ENCODE measurements around the gene STX10. TPM values are rescaled to one million over a fixed set of nuclear protein-coding genes. Genes with fewer than 3 reads are reported as not detected.

Gene STX10
- total and polyA plus RNA-seq, 2 of the 4 experiments (the other 2 are of a cell fraction): 64.9 to 82.0 TPM

- peak overlapping the region; percentile 21 for H3K9ac ChIP-seq (ENCODE audit: low read depth, low read length)
- H2AK9ac ChIP-seq (replicated peaks; ENCODE audit: low read depth, low read length, poor library complexity): peak overlapping the region; percentile 93
- peak overlapping the region; percentile 69 for H3K4me3 ChIP-seq (ENCODE audit: insufficient read depth, low read depth, low read length)
- CTCF ChIA-PET: interaction anchor here (1.3 kb wide), 1 partner anchor 152 kb away, joined by 3 read pairs; no protein-coding TSS in a partner anchor
- peaks cover 35% of the 10 kb centered on the region for H4K20me1 ChIP-seq (ENCODE audit: insufficient read depth, low read length)
- peaks cover 0 to 69% of the 10 kb centered on the region in 2 experiments; a peak in 3 of 4 replicates for H3K79me1 ChIP-seq (ENCODE audit: low read depth in 1 of 2, low read length in 2 of 2)
- H3K27ac ChIP-seq (ENCODE audit: insufficient read depth, low read length): no peak overlapping the region
- peak overlapping the region; percentile 78; the same call in 1 of the 2 replicates for H4K5ac ChIP-seq (ENCODE audit: low read depth, low read length)
- peak overlapping the region; percentile 73 for H2BK5ac ChIP-seq (ENCODE audit: low read depth, low read length, poor library complexity, severe bottlenecking)
- peak overlapping the region; percentile 41 for H2AK5ac ChIP-seq (ENCODE audit: low read depth, low read length)
- H3K9me3 ChIP-seq (ENCODE audit: control insufficient read depth, insufficient read depth, low read length): no peaks in the 10 kb centered on the region
- H3K4ac ChIP-seq (ENCODE audit: low read depth, low read length): peak overlapping the region; percentile 90; the same call in 1 of the 2 replicates
- DNase-seq: no peak
- peaks cover 14% of the 10 kb centered on the region for H3K36me3 ChIP-seq (ENCODE audit: control insufficient read depth, insufficient read depth, low read length)
- intact Hi-C loops (cut with micrococcal nuclease) (loop anchor here (5.0 kb wide), 1 partner anchor 145 kb away; no protein-coding TSS in a partner anchor), in situ Hi-C loops (cut with MboI; ENCODE audit: low sequenced_read_pairs) (no loop called here), dilution Hi-C loops (cut with HindIII; ENCODE audit: low sequenced_read_pairs, unreplicated experiment) (no loop called here)
- H3K4me1 ChIP-seq (ENCODE audit: control insufficient read depth, insufficient read depth, low read length): peaks cover 25% of the 10 kb centered on the region
- H3K23ac ChIP-seq (ENCODE audit: low read depth, low read length): peak overlapping the region; percentile 79; the same call in 1 of the 2 replicates
- peak overlapping the region; percentile 20; the same call in 1 of the 2 replicates for H3K56ac ChIP-seq (ENCODE audit: extremely low read depth, insufficient read depth, low read length)
- peaks cover 26% of the 10 kb centered on the region for H3K9me1 ChIP-seq (ENCODE audit: insufficient read depth, low read length)
- no peak for TF ChIP-seq RAD21 (IDR thresholded peaks at IDR 0.05; ENCODE audit: low read length)
- no peak for TF ChIP-seq BHLHE40 (IDR thresholded peaks at IDR 0.05; ENCODE audit: low read depth, low read length)
- no peak for TF ChIP-seq CEBPB (IDR thresholded peaks at IDR 0.05; ENCODE audit: low read depth, low read length)
- no peak for TF ChIP-seq USF2 (IDR thresholded peaks at IDR 0.05; ENCODE audit: low read depth, low read length)
- TF ChIP-seq ELK1 (IDR thresholded peaks at IDR 0.05; ENCODE audit: borderline replicate concordance, low read depth, low read length): no peak
- no peak for TF ChIP-seq MAFK (IDR thresholded peaks at IDR 0.05; ENCODE audit: low read depth, low read length)
- no TSS peak for BruUV-seq (replicated peaks)
- no peak overlapping the region for H3K18ac ChIP-seq (ENCODE audit: low read depth, low read length)
- H2BK15ac ChIP-seq (ENCODE audit: low read depth, low read length): no peak overlapping the region; the same call in 2 of the 3 replicates
- 0 out of 2 replicates have a peak overlapping the region, but pooled peaks have one; percentile 42 for H4K91ac ChIP-seq (ENCODE audit: insufficient read depth, low read depth, low read length)
- no peaks in the 10 kb centered on the region for H3K27me3 ChIP-seq (ENCODE audit: control insufficient read depth, insufficient read depth, low read length)
- WGBS, 2 experiments (ENCODE audit: extremely low coverage in 2 of 2, insufficient read length in 1 of 2): 24% methylated on average over 9 of the region's 20 CpGs; no CpG with 5 or more reads in 1 of the 2 experiments
- H2BK120ac ChIP-seq (ENCODE audit: low read depth, low read length): no peak overlapping the region; the same call in 1 of the 2 replicates
- peak overlapping the region; percentile 91 for H2AFZ ChIP-seq (replicated peaks; ENCODE audit: low read length, poor library complexity)
- POLR2A ChIA-PET (ENCODE audit: unreplicated experiment): interaction anchor here (0.6 kb wide), 1 partner anchor 1279 kb away, joined by 4 read pairs; no protein-coding TSS in a partner anchor
- H2BK20ac ChIP-seq (ENCODE audit: low read depth, low read length): peak overlapping the region; percentile 66; the same call in 1 of the 2 replicates
- peak overlapping the region; percentile 90 for H3K4me2 ChIP-seq (ENCODE audit: low read depth, low read length)
- ATAC-seq (ENCODE audit: low read depth): no peak
- H3K14ac ChIP-seq (replicated peaks; ENCODE audit: low read depth, low read length): peak overlapping the region; percentile 89
- peak overlapping the region; percentile 30 to 99 for H4K8ac ChIP-seq (ENCODE audit: low read depth in 2 of 2, low read length in 2 of 2)
Observed at GRCh38 chr19:13117176-13117771, 32.9 kb downstream of the STX10 start.

All from IMR-90 (cell line).